GM06990 (cell line): ENCODE data around the gene RFX7.

Experiments
- DNase-seq: peaks from one replicate; pipeline ENCODE4 v3.0.0-alpha.2; 2011; ENCODE audit not compliant: insufficient read length; ENCODE audit errors: extremely low read depth
- H3K27me3 ChIP-seq: replicated peaks from 2 replicates; pipeline ENCODE4 v1.6.0; 2011; ENCODE audit warnings: low read length; ENCODE audit not compliant: control insufficient read depth, insufficient read depth
- H3K36me3 ChIP-seq: 2 replicates; pipeline ENCODE4 v1.5.1; 2011; ENCODE audit warnings: low read length; ENCODE audit not compliant: control insufficient read depth, insufficient read depth
- H3K4me3 ChIP-seq: replicated peaks from 2 replicates; pipeline ENCODE4 v1.5.1; 2011; ENCODE audit warnings: low read depth, mild to moderate bottlenecking, control low read depth, low read length
- TF ChIP-seq, protein P1 (sequence below): IDR thresholded peaks from 2 replicates; pipeline ENCODE4 v1.5.1; 2011; ENCODE audit warnings: low read length, control low read depth, mild to moderate bottlenecking, inconsistent platforms; ENCODE audit not compliant: insufficient read depth, poor library complexity, severe bottlenecking

Gene RFX7

GRCh38 chr15:56199038-56199437 is 44.6 kb downstream of the RFX7 start:
- Histone ChIP-seq H3K27me3 (no peaks in the 10 kb centered on the region), H3K4me3 (no peak overlapping the region), H3K36me3 (peaks cover 3% of the 10 kb centered on the region)
- DNase-seq = no peak
- TF ChIP-seq, protein P1, sequence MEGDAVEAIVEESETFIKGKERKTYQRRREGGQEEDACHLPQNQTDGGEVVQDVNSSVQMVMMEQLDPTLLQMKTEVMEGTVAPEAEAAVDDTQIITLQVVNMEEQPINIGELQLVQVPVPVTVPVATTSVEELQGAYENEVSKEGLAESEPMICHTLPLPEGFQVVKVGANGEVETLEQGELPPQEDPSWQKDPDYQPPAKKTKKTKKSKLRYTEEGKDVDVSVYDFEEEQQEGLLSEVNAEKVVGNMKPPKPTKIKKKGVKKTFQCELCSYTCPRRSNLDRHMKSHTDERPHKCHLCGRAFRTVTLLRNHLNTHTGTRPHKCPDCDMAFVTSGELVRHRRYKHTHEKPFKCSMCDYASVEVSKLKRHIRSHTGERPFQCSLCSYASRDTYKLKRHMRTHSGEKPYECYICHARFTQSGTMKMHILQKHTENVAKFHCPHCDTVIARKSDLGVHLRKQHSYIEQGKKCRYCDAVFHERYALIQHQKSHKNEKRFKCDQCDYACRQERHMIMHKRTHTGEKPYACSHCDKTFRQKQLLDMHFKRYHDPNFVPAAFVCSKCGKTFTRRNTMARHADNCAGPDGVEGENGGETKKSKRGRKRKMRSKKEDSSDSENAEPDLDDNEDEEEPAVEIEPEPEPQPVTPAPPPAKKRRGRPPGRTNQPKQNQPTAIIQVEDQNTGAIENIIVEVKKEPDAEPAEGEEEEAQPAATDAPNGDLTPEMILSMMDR = no peak

GRCh38 chr15:56194035-56194434 is 49.6 kb downstream of the RFX7 start:
- TF ChIP-seq, protein P1 = no peak
- Histone ChIP-seq H3K4me3 (no peak overlapping the region), H3K27me3 (no peaks in the 10 kb centered on the region), H3K36me3 (no peaks in the 10 kb centered on the region)
- DNase-seq = no peak

- H3K27me3 ChIP-seq = no peaks in the 10 kb centered on the region
- TF ChIP-seq, protein P1 = no peak
- H3K4me3 ChIP-seq = no peak overlapping the region
- no peak for DNase-seq
- H3K36me3 ChIP-seq = no peaks in the 10 kb centered on the region
Observed at GRCh38 chr15:56192659-56193442, 50.8 kb downstream of the RFX7 start.

DNA sequence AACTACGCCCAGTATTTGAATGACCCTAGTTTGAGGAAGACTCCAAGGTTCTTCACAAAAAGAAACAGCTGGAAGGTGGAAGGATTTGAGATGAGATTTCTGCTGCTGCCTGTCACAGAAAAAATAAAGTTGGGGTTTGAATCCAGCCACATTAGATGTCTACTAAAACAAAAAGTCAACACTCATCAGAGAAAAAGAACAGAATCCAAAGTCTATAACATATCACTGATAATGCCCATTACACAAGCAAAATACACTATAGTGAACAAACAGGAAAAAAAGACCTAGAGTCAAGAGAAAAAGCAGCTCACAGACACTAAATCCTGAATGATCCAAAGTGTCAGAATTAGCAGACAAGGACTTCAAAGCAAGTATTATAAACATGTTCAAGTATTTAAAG is 56.0 kb downstream of the RFX7 start:
- no peak for DNase-seq
- no peak overlapping the region for H3K4me3 ChIP-seq
- no peaks in the 10 kb centered on the region for H3K27me3 ChIP-seq
- H3K36me3 ChIP-seq = no peaks in the 10 kb centered on the region
- TF ChIP-seq, protein P1 = no peak

GRCh38 chr15:56185980-56186379 is 57.7 kb downstream of the RFX7 start:
- H3K27me3 ChIP-seq = no peaks in the 10 kb centered on the region
- DNase-seq = no peak
- TF ChIP-seq, protein P1 = no peak
- H3K36me3 ChIP-seq = no peaks in the 10 kb centered on the region
- H3K4me3 ChIP-seq = no peak overlapping the region
